CD14-positive monocyte (primary cell): ENCODE results near the gene GPATCH1. TPM values are rescaled to one million over a fixed set of nuclear protein-coding genes. Genes with fewer than 3 reads are reported as not detected.

Experiments
- DNase-seq, 3 donors: peaks; one replicate each; pipeline ENCODE4 v3.0.0-alpha.2; 2011 to 2022
- H2AFZ ChIP-seq: 2 replicates; pipeline ENCODE4 v1.6.0; 2012; ENCODE audit warnings: mild to moderate bottlenecking, low read depth, low read length, inconsistent platforms; ENCODE audit not compliant: insufficient read depth, poor library complexity, severe bottlenecking
- H3K27ac ChIP-seq, 2 donors: 1 replicate in 1 of 2; 2 replicates in 1 of 2; pipeline ENCODE4 v1.5.1; 2012 to 2013; ENCODE audit warnings: low read length in 2 of 2, control low read depth in 1 of 2, inconsistent platforms in 1 of 2, low read depth in 1 of 2, mild to moderate bottlenecking in 1 of 2
- H3K27me3 ChIP-seq, 2 donors: one replicate each; pipeline versions ENCODE4 v1.6.0 to v1.6.1; 2011 to 2013; ENCODE audit warnings: low read length in 2 of 2; ENCODE audit not compliant: control insufficient read depth in 2 of 2, insufficient read depth in 2 of 2
- H3K36me3 ChIP-seq, 2 donors: replicated peaks in 1 of 2; 1 replicate in 1 of 2; 2 replicates in 1 of 2; pipeline versions ENCODE4 v1.5.1 to v1.6.1; 2012 to 2013; ENCODE audit warnings: low read length in 2 of 2, control low read depth in 1 of 2, inconsistent platforms in 1 of 2, mild to moderate bottlenecking in 1 of 2; ENCODE audit not compliant: insufficient read depth in 2 of 2, control insufficient read depth in 1 of 2
- H3K4me1 ChIP-seq, 2 donors: 1 replicate in 1 of 2; 2 replicates in 1 of 2; pipeline versions ENCODE4 v1.5.1 to v1.6.1; 2012 to 2013; ENCODE audit warnings: low read length in 2 of 2, control low read depth in 1 of 2, inconsistent platforms in 1 of 2, mild to moderate bottlenecking in 1 of 2, moderate library complexity in 1 of 2; ENCODE audit not compliant: insufficient read depth in 2 of 2, control insufficient read depth in 1 of 2
- H3K4me2 ChIP-seq: replicated peaks from 2 replicates; pipeline ENCODE3; 2012; ENCODE audit warnings: low read length, moderate library complexity, mild to moderate bottlenecking; ENCODE audit not compliant: poor library complexity, severe bottlenecking; ENCODE audit errors: extremely low read depth
- H3K4me3 ChIP-seq, 3 experiments: fragments of 200-600 bp in 1 of 3; sonication (generic) in 1 of 3; replicated peaks in 1 of 3; 1 replicate in 2 of 3; 2 replicates in 1 of 3; pipeline ENCODE4 v1.5.1; 2011 to 2013; ENCODE audit warnings: low read length in 3 of 3, mild to moderate bottlenecking in 3 of 3, control low read depth in 2 of 3, low read depth in 2 of 3, inconsistent platforms in 1 of 3, moderate library complexity in 1 of 3
- H3K79me2 ChIP-seq: 2 replicates; pipeline ENCODE4 v1.6.0; 2012; ENCODE audit warnings: mild to moderate bottlenecking, control low read depth, inconsistent platforms, low read length, moderate library complexity; ENCODE audit not compliant: insufficient read depth
- H3K9ac ChIP-seq: 2 replicates; pipeline ENCODE4 v1.6.0; 2017; ENCODE audit warnings: low read length, mild to moderate bottlenecking; ENCODE audit not compliant: insufficient read depth, poor library complexity, severe bottlenecking
- H3K9me3 ChIP-seq, 2 donors: replicated peaks in 1 of 2; 1 replicate in 1 of 2; 2 replicates in 1 of 2; pipeline versions ENCODE4 v1.5.1 to v1.6.1; 2012 to 2013; ENCODE audit warnings: low read length in 2 of 2, control low read depth in 1 of 2; ENCODE audit not compliant: control insufficient read depth in 1 of 2, insufficient read depth in 1 of 2
- H4K20me1 ChIP-seq: 2 replicates; pipeline ENCODE4 v1.6.0; 2012; ENCODE audit warnings: mild to moderate bottlenecking, low read length, control low read depth, moderate library complexity; ENCODE audit not compliant: insufficient read depth
- H3K27ac Mint-ChIP-seq, 7 donors: one replicate each; pipeline ENCODE4 v1.8.0; 2020; ENCODE audit warnings: mild to moderate bottlenecking in 7 of 7, mixed read lengths in 7 of 7, moderate library complexity in 6 of 7, inconsistent platforms in 2 of 7
- H3K27me3 Mint-ChIP-seq, 3 donors: one replicate each; pipeline ENCODE4 v1.8.0; 2021 to 2022; ENCODE audit warnings: low read depth in 3 of 3, mild to moderate bottlenecking in 3 of 3, mixed read lengths in 3 of 3, moderate library complexity in 3 of 3, inconsistent platforms in 1 of 3
- H3K36me3 Mint-ChIP-seq, 2 donors: one replicate each; pipeline ENCODE4 v1.8.0; 2020; ENCODE audit warnings: mixed read lengths in 2 of 2, inconsistent platforms in 1 of 2, mild to moderate bottlenecking in 1 of 2
- H3K4me1 Mint-ChIP-seq: one replicate; pipeline ENCODE4 v1.8.0; 2020; ENCODE audit warnings: mild to moderate bottlenecking, mixed read lengths
- H3K4me3 Mint-ChIP-seq, 2 donors: one replicate each; pipeline ENCODE4 v1.8.0; 2020; ENCODE audit warnings: mild to moderate bottlenecking in 2 of 2, mixed read lengths in 2 of 2, moderate library complexity in 1 of 2
- H3K9me3 Mint-ChIP-seq, 7 donors: one replicate each; pipeline ENCODE4 v1.8.0; 2020 to 2022; ENCODE audit warnings: mixed read lengths in 7 of 7, mild to moderate bottlenecking in 6 of 7, moderate library complexity in 6 of 7, inconsistent platforms in 2 of 7
- WGBS: methylation state at CpG from one replicate; pipeline ENCODE4 v1.1.5; 2013; ENCODE audit warnings: missing lambda C conversion rate; ENCODE audit not compliant: insufficient coverage; 5-methylcytosine and 5-hydroxymethylcytosine counted together
- intact Hi-C, 2 donors: fragments of 100-400 bp; cut with micrococcal nuclease; formaldehyde crosslinking; loops; one replicate each; pipeline versions ENCODE4 v1.15.0 to v1.15.1; 2023
- polyA plus RNA-seq, 3 donors: library from polyadenylated mRNA; depleted of rRNA in 1 of 3; unstranded in 2 of 3; stranded (reverse) in 1 of 3; fragments of 300-500 nt in 2 of 3; fragments of >200 nt in 1 of 3; fragmentation: Illumina TruSeq in 2 of 3; gene quantifications; 1 replicate in 2 of 3; 2 replicates in 1 of 3; pipeline ENCODE4 v1.2.3, GENCODE V29; 2012 to 2021
- TF ChIP-seq, protein P1 (sequence below): fragments of 200-600 bp; IDR thresholded peaks from one replicate; pipeline ENCODE4 v1.8.0; 2022; ENCODE audit warnings: antibody characterized with exemption, mild to moderate bottlenecking

The GPATCH1 gene
- polyA plus RNA-seq, 3 donors = 1.4 to 6.8 (median 4.0) TPM

DNA sequence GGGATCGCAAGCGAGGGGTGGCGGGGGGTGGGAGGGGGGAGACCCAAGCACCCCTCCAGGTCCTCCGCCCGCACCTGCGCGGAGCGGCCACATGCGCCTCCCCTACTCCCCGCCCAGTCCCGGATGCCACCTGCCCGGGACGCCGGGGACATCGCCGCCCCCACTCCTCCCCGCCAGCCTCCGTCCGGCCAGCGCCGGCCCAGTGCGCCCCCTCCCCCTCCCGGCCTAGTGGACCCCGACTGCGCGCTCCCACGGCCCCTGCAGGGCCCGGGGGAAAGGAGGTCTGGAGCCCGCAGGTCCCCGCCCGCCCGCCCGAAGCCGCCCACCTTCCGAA lies 16.6 kb upstream of the GPATCH1 start:
- H3K4me3 ChIP-seq = no peak overlapping the region
- H3K79me2 ChIP-seq = no peaks in the 10 kb centered on the region
- peaks cover 0 to 3% of the 10 kb centered on the region in 2 donors for H3K4me1 ChIP-seq
- H3K27ac ChIP-seq = no peak overlapping the region
- H3K9me3 Mint-ChIP-seq = peaks cover 0 to 11% (median 6%) of the 10 kb centered on the region in 7 donors
- no peaks in the 10 kb centered on the region for H3K36me3 Mint-ChIP-seq
- TF ChIP-seq, protein P1, sequence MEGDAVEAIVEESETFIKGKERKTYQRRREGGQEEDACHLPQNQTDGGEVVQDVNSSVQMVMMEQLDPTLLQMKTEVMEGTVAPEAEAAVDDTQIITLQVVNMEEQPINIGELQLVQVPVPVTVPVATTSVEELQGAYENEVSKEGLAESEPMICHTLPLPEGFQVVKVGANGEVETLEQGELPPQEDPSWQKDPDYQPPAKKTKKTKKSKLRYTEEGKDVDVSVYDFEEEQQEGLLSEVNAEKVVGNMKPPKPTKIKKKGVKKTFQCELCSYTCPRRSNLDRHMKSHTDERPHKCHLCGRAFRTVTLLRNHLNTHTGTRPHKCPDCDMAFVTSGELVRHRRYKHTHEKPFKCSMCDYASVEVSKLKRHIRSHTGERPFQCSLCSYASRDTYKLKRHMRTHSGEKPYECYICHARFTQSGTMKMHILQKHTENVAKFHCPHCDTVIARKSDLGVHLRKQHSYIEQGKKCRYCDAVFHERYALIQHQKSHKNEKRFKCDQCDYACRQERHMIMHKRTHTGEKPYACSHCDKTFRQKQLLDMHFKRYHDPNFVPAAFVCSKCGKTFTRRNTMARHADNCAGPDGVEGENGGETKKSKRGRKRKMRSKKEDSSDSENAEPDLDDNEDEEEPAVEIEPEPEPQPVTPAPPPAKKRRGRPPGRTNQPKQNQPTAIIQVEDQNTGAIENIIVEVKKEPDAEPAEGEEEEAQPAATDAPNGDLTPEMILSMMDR = no peak
- H3K27me3 ChIP-seq = peaks cover 14 to 34% of the 10 kb centered on the region in 2 donors
- peaks cover 35 to 69% (median 61%) of the 10 kb centered on the region in 3 donors for H3K27me3 Mint-ChIP-seq
- H3K27ac Mint-ChIP-seq = no peak overlapping the region
- H3K9me3 ChIP-seq = peaks cover 5% of the 10 kb centered on the region in 2 donors
- intact Hi-C loops = no loop called here
- H2AFZ ChIP-seq = no peak overlapping the region
- no peak overlapping the region for H3K4me2 ChIP-seq
- peak overlapping the region in 1 of 2 donors; percentile 83 for H3K4me3 Mint-ChIP-seq
- H4K20me1 ChIP-seq = no peaks in the 10 kb centered on the region
- WGBS = 0% methylated on average over 14 of the region's 35 CpGs
- no peaks in the 10 kb centered on the region for H3K36me3 ChIP-seq
- H3K9ac ChIP-seq = no peak overlapping the region
- peaks cover 4% of the 10 kb centered on the region for H3K4me1 Mint-ChIP-seq
- DNase-seq = no peak

DNA sequence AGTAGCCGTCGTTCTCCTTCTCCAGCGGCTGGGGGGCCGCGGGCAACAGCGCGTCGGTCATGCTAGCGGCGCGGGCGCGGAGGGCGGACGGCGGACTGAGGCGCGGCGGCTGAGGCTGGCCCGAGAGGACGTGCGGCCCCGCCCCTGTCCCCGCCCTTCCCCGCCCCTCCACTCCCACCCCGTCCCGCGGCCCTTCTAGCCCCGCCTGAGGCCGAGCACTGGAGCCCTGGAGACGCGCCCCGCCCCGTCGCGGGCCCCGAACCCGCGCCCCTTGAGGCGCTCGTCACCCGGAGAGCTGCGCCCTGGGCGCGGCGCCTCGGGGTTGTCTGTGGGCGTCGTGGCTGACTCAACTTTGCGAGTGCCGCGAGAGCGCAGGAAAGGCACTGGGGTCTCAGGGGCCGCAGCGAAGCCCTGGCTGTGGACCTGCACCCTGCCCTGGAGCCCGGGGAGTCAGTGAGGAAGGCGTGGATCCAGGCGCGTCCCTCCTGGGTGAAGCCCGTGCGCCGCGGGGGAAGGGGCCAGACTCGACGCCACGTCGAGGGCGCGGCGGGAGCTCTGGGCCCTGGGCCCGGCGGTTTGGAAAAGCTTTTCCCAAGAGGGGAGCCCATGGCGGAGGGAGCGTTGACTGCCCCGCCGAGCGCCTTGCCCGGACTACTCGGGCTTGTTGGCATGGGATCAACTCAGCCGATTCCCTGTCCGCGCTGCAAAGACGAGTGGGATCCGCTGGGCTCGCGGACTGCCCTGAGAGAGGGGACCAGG lies 16.0 kb upstream of the GPATCH1 start, which contains the start of gene RHPN2:
Gene RHPN2, minus strand, starts transcription at position 97 of the 759 bp plus-strand sequence. Its CDS starts 36 bp downstream, at position 61.
- H3K27me3 Mint-ChIP-seq = peaks cover 33 to 72% (median 61%) of the 10 kb centered on the region in 3 donors
- peaks cover 0 to 3% of the 10 kb centered on the region in 2 donors for H3K4me1 ChIP-seq
- no peak within 1 kb of the TSS for H3K4me3 ChIP-seq
- peaks cover 0 to 11% (median 6%) of the 10 kb centered on the region in 7 donors for H3K9me3 Mint-ChIP-seq
- no peak within 1 kb of the TSS for H3K27ac Mint-ChIP-seq
- intact Hi-C loops = no loop called here
- 8% methylated on average over 70 of the region's 86 CpGs for WGBS
- H3K27ac ChIP-seq = no peak within 1 kb of the TSS
- H3K9ac ChIP-seq = no peak within 1 kb of the TSS
- H4K20me1 ChIP-seq = no peaks in the 10 kb centered on the region
- H2AFZ ChIP-seq = no peak within 1 kb of the TSS
- TF ChIP-seq, protein P1 = no peak
- peaks cover 14 to 34% of the 10 kb centered on the region in 2 donors for H3K27me3 ChIP-seq
- peaks cover 4% of the 10 kb centered on the region for H3K4me1 Mint-ChIP-seq
- peak within 1 kb of the TSS; percentile 62 to 83 for H3K4me3 Mint-ChIP-seq
- H3K4me2 ChIP-seq = peak within 1 kb of the TSS; percentile 26
- H3K79me2 ChIP-seq = no peaks in the 10 kb centered on the region
- H3K36me3 Mint-ChIP-seq = no peaks in the 10 kb centered on the region
- peaks cover 5% of the 10 kb centered on the region in 2 donors for H3K9me3 ChIP-seq
- no peaks in the 10 kb centered on the region for H3K36me3 ChIP-seq
- DNase-seq = peak in 1 of 3 donors; percentile 3
